Measurements from ENCODE around the gene CDPF1. TPM values are rescaled to one million over a fixed set of nuclear protein-coding genes. Genes with fewer than 3 reads are reported as not detected.
A peak's percentile ranks its signal among the peaks of the same experiment; 100 is the strongest.

The CDPF1 gene
- total RNA-seq, 1 donor from 2014 or later = 3.6 TPM

GRCh38 chr22:46214149-46214548 lies 35.9 kb downstream of the CDPF1 start:
- no peak for DNase-seq (ENCODE audit: low spot score in 2 of 2)
- intact Hi-C loops (cut with DNase I) = no loop called here
- Histone ChIP-seq H3K9me3 (peaks cover under 1 to 6% of the 10 kb centered on the region in 2 donors), H3K27ac (no peak overlapping the region), H3K4me1 (no peaks in the 10 kb centered on the region), H3K36me3 (peaks cover 49 to 67% of the 10 kb centered on the region in 2 donors), H3K27me3 (no peaks in the 10 kb centered on the region), H3K4me3 (no peak overlapping the region)
- no peak for TF ChIP-seq CTCF (IDR thresholded peaks at IDR 0.05)

- no peak for TF ChIP-seq CTCF (IDR thresholded peaks at IDR 0.05)
- peaks cover 38 to 63% of the 10 kb centered on the region in 2 donors for H3K36me3 ChIP-seq
- intact Hi-C loops (cut with DNase I) = no loop called here
- no peak overlapping the region for H3K27ac ChIP-seq
- no peak for DNase-seq (ENCODE audit: low spot score in 2 of 2)
- H3K9me3 ChIP-seq = peaks cover 8 to 13% of the 10 kb centered on the region in 2 donors
- no peaks in the 10 kb centered on the region for H3K27me3 ChIP-seq
- H3K4me3 ChIP-seq = no peak overlapping the region
- H3K4me1 ChIP-seq = no peaks in the 10 kb centered on the region
These were observed 37.0 kb downstream of the CDPF1 start for GRCh38 chr22:46213052-46213451.

DNA sequence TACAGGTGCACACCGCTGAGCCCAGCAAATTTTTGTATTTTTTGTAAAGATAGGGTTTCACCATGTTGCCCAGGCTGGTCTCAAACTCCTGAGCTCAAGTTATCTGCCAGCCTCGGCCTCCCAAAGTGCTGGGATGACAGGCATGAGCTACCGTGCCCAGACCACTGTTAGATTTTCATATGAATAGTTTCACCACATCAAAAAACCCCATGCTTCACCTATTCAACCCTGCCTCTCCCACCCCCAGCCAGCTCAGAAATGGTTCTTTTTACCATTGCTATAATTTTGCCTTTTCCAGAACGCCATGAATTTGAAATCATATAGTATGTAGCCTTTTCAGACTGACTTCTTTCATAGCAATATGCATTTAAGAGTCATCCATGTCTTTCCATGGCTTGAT lies 37.9 kb downstream of the CDPF1 start:
- intact Hi-C loops (cut with DNase I) = no loop called here
- Histone ChIP-seq H3K4me3 (no peak overlapping the region), H3K36me3 (peaks cover 36 to 61% of the 10 kb centered on the region in 2 donors), H3K4me1 (no peaks in the 10 kb centered on the region), H3K27me3 (no peaks in the 10 kb centered on the region), H3K9me3 (peaks cover 8 to 13% of the 10 kb centered on the region in 2 donors), H3K27ac (no peak overlapping the region)
- no peak for TF ChIP-seq CTCF (IDR thresholded peaks at IDR 0.05)
- no peak for DNase-seq (ENCODE audit: low spot score in 2 of 2)

- no peak for TF ChIP-seq CTCF (IDR thresholded peaks at IDR 0.05)
- intact Hi-C loops (cut with DNase I) = no loop called here
- H3K4me3 ChIP-seq = no peak overlapping the region
- H3K4me1 ChIP-seq = no peaks in the 10 kb centered on the region
- no peaks in the 10 kb centered on the region for H3K27me3 ChIP-seq
- H3K36me3 ChIP-seq = peaks cover 22 to 46% of the 10 kb centered on the region in 2 donors
- no peak for DNase-seq (ENCODE audit: low spot score in 2 of 2)
- peaks cover 8 to 13% of the 10 kb centered on the region in 2 donors for H3K9me3 ChIP-seq
- no peak overlapping the region for H3K27ac ChIP-seq
These were observed 40.8 kb downstream of the CDPF1 start for GRCh38 chr22:46209262-46209661.

- Histone ChIP-seq H3K36me3 (peaks cover 12 to 41% of the 10 kb centered on the region in 2 donors), H3K4me1 (no peaks in the 10 kb centered on the region), H3K27ac (no peak overlapping the region), H3K27me3 (no peaks in the 10 kb centered on the region), H3K4me3 (no peak overlapping the region), H3K9me3 (peaks cover 2% of the 10 kb centered on the region in 2 donors)
- DNase-seq (ENCODE audit: low spot score in 2 of 2) = peak in 1 of 2 donors; percentile 35
- TF ChIP-seq CTCF (IDR thresholded peaks at IDR 0.05) = no peak
- intact Hi-C loops (cut with DNase I) = no loop called here
These were observed 46.5 kb downstream of the CDPF1 start for GRCh38 chr22:46203601-46203980.
